Measurements from ENCODE around the gene MS4A2. TPM values are rescaled to one million over a fixed set of nuclear protein-coding genes. Genes with fewer than 3 reads are reported as not detected.
"Not testable (repeated sequence)": the region's sequence is repeated elsewhere in the genome, so short reads cannot be mapped to it uniquely, and the experiment has no call there.

The MS4A2 gene
- total RNA-seq: not detected in 3 replicates
- long read RNA-seq: 0 reads

DNA sequence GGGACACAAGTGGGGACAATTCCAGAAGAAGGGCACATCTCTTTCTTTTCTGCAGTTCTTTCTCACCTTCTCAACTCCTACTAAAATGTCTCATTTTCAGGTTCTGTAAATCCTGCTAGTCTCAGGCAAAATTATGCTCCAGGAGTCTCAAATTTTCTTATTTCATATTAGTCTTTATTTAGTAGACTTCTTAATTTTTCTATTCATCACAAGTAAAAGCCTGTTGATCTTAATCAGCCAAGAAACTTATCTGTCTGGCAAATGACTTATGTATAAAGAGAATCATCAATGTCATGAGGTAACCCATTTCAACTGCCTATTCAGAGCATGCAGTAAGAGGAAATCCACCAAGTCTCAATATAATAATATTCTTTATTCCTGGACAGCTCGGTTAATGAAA lies at the start of gene MS4A2:
Gene MS4A2, plus strand, starts transcription at position 301 of the 400 bp plus-strand sequence. CDS start 102 bp downstream, outside the sequence.
- peaks cover 7% of the 10 kb centered on the region for H3K27me3 Mint-ChIP-seq (ENCODE audit: low read depth)
- TF ChIP-seq, protein P1, sequence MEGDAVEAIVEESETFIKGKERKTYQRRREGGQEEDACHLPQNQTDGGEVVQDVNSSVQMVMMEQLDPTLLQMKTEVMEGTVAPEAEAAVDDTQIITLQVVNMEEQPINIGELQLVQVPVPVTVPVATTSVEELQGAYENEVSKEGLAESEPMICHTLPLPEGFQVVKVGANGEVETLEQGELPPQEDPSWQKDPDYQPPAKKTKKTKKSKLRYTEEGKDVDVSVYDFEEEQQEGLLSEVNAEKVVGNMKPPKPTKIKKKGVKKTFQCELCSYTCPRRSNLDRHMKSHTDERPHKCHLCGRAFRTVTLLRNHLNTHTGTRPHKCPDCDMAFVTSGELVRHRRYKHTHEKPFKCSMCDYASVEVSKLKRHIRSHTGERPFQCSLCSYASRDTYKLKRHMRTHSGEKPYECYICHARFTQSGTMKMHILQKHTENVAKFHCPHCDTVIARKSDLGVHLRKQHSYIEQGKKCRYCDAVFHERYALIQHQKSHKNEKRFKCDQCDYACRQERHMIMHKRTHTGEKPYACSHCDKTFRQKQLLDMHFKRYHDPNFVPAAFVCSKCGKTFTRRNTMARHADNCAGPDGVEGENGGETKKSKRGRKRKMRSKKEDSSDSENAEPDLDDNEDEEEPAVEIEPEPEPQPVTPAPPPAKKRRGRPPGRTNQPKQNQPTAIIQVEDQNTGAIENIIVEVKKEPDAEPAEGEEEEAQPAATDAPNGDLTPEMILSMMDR (IDR thresholded peaks at IDR 0.05): no peak
- no peak within 1 kb of the TSS for H3K4me3 Mint-ChIP-seq (ENCODE audit: unreplicated experiment)
- DNase-seq (ENCODE audit: low spot score): no peak
- H3K36me3 Mint-ChIP-seq (ENCODE audit: low read depth): no peaks in the 10 kb centered on the region
- no peaks in the 10 kb centered on the region for H3K4me1 Mint-ChIP-seq (ENCODE audit: low read depth)
- no peaks in the 10 kb centered on the region for H3K9me3 Mint-ChIP-seq (ENCODE audit: low read depth)
- H3K27ac Mint-ChIP-seq (ENCODE audit: unreplicated experiment): no peak within 1 kb of the TSS

DNA sequence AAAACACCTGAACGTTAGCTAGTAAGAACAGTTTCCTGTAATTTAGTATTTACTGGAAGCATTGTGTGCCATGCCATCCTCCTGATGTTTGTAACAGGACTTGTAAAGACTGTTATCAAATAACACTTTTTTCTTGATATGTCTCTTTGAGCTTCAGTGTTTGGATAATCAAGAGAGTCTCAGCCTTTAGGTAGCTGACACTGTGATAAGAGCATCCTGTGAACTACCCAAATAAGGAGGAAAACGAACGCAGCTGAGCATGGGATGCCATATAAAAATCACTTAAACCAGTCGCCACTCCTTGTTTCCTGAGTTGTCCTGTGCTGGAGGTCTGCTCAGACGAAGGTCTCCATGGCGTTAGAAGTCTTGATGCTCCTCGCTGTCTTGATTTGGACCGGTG lies 48.4 kb upstream of the MS4A2 start, which contains the start of gene OOSP2:
Gene OOSP2, plus strand, starts transcription at position 301 of the 400 bp plus-strand sequence. Its CDS starts 51 bp downstream, at position 352.
- DNase-seq (ENCODE audit: low spot score): no peak
- no peaks in the 10 kb centered on the region for H3K9me3 Mint-ChIP-seq (ENCODE audit: low read depth)
- H3K4me1 Mint-ChIP-seq (ENCODE audit: low read depth): no peaks in the 10 kb centered on the region
- no peak within 1 kb of the TSS for H3K27ac Mint-ChIP-seq (ENCODE audit: unreplicated experiment)
- no peaks in the 10 kb centered on the region for H3K36me3 Mint-ChIP-seq (ENCODE audit: low read depth)
- peaks cover 7% of the 10 kb centered on the region for H3K27me3 Mint-ChIP-seq (ENCODE audit: low read depth)
- H3K4me3 Mint-ChIP-seq (ENCODE audit: unreplicated experiment): no peak within 1 kb of the TSS
- TF ChIP-seq, protein P1 (IDR thresholded peaks at IDR 0.05): no peak

DNA sequence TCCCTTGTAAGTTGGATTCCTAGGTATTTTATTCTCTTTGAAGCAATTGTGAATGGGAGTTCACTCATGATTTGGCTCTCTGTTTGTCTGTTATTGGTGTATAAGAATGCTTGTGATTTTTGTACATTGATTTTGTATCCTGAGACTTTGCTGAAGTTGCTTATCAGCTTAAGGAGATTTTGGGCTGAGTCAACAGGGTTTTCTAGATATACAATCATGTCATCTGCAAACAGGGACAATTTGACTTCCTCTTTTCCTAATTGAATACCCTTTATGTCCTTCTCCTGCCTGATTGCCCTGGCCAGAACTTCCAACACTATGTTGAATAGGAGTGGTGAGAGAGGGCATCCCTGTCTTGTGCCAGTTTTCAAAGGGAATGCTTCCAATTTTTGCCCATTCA lies 38.0 kb upstream of the MS4A2 start:
- DNase-seq (ENCODE audit: low spot score); H3K27me3 Mint-ChIP-seq (ENCODE audit: low read depth); H3K4me1 Mint-ChIP-seq (ENCODE audit: low read depth); H3K4me3 Mint-ChIP-seq (ENCODE audit: unreplicated experiment); H3K9me3 Mint-ChIP-seq (ENCODE audit: low read depth); H3K36me3 Mint-ChIP-seq (ENCODE audit: low read depth); H3K27ac Mint-ChIP-seq (ENCODE audit: unreplicated experiment): not testable (repeated sequence)

DNA sequence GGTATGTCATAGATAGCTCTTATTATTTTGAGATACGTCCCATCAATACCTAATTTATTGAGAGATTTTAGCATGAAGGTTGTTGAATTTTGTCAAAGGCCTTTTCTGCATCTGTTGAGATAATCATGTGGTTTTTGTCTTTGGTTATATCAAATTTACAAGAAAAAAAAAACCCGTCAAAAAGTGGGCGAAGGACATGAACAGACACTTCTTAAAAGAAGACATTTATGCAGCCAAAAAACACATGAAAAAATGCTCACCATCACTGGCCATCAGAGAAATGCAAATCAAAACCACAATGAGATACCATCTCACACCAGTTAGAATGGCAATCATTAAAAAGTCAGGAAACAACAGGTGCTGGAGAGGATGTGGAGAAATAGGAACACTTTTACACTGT lies 37.6 kb upstream of the MS4A2 start:
- H3K4me1 Mint-ChIP-seq (ENCODE audit: low read depth); H3K27me3 Mint-ChIP-seq (ENCODE audit: low read depth); H3K9me3 Mint-ChIP-seq (ENCODE audit: low read depth): not testable (repeated sequence)

DNA sequence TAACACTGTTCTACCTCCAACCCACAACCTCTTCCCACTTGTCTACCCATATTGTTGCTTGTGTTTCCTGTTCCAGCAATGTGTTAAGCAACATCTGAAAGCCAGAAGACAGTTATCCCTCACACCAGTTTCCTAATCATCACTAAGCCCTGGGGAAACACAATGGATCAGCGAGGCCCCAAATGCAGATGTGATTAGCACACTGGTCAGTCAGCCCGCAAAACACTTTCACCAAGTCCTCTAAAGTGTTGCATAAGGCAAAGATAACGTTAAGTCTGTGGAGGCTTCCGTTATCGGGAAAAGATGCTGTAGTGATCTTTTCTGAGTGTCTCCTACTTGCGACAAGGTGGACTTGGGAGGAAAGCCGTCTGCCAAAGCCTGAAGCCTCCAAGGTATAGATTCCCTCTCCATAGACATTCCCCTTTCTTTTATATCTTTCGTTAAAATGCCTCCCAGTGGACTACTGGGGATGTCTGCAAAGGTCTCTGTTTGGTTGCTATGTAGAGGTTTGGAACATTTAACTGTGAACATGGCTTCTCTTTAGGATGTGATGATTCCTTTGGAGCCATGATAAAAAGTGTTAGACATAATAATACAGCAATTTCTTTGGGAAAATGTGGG lies 32.0 kb upstream of the MS4A2 start, which contains the start of gene MS4A3:
Gene MS4A3, plus strand, starts transcription at position 317 of the 621 bp plus-strand sequence. CDS start 4,496 bp downstream, outside the sequence.
- H3K4me1 Mint-ChIP-seq (ENCODE audit: low read depth): no peaks in the 10 kb centered on the region
- TF ChIP-seq, protein P1 (IDR thresholded peaks at IDR 0.05): no peak
- DNase-seq (ENCODE audit: low spot score): no peak
- peaks cover 6% of the 10 kb centered on the region for H3K9me3 Mint-ChIP-seq (ENCODE audit: low read depth)
- H3K27ac Mint-ChIP-seq (ENCODE audit: unreplicated experiment): no peak within 1 kb of the TSS
- no peaks in the 10 kb centered on the region for H3K36me3 Mint-ChIP-seq (ENCODE audit: low read depth)
- H3K4me3 Mint-ChIP-seq (ENCODE audit: unreplicated experiment): no peak within 1 kb of the TSS
- peaks cover 2% of the 10 kb centered on the region for H3K27me3 Mint-ChIP-seq (ENCODE audit: low read depth)

More for the DNA sequence above, 37.6 kb upstream of the MS4A2 start:
- H3K36me3 Mint-ChIP-seq (ENCODE audit: low read depth); H3K4me3 Mint-ChIP-seq (ENCODE audit: unreplicated experiment); H3K27ac Mint-ChIP-seq (ENCODE audit: unreplicated experiment); DNase-seq (ENCODE audit: low spot score): not testable (repeated sequence)

DNA sequence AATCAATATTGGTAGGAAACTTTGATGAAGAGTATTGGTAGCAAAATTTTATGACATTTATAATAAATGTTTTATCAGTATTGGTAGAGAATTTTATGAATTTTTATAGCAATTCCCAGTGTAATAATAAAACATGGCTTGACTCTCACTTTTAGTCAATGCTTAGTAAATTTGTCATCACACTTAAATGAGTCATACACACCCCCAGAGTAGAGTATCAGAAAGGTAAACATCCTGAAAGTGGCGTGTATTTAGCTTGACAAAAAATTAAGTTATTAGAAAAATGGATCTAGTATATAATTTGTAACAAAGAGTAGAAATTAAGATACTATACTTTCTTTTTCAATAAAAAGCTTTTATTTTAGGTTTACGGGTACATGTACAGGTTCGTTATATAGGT lies 29.4 kb upstream of the MS4A2 start:
- Mint-ChIP-seq H3K4me3 (ENCODE audit: unreplicated experiment) (no peak overlapping the region), H3K4me1 (ENCODE audit: low read depth) (no peaks in the 10 kb centered on the region), H3K27ac (ENCODE audit: unreplicated experiment) (no peak overlapping the region), H3K36me3 (ENCODE audit: low read depth) (no peaks in the 10 kb centered on the region), H3K27me3 (ENCODE audit: low read depth) (peaks cover 2% of the 10 kb centered on the region), H3K9me3 (ENCODE audit: low read depth) (peaks cover 3% of the 10 kb centered on the region)
- TF ChIP-seq, protein P1 (IDR thresholded peaks at IDR 0.05): no peak
- DNase-seq (ENCODE audit: low spot score): no peak

Measured in chondrocyte (in vitro differentiated cells).